H1 (cell line): ENCODE data around the gene ZKSCAN1. TPM values are rescaled to one million over a fixed set of nuclear protein-coding genes. Genes with fewer than 3 reads are reported as not detected.

Source experiments
- ATF3 ChIP-seq: IDR thresholded peaks from 2 replicates; pipeline ENCODE4 v1.6.1; 2011; ENCODE audit warnings: low read depth, mild to moderate bottlenecking, low read length; ENCODE audit not compliant: insufficient read depth
- BCL11A ChIP-seq, 2 experiments: IDR thresholded peaks; one replicate each; pipeline ENCODE4 v1.6.1; 2011; ENCODE audit warnings: low read depth in 2 of 2, low read length in 2 of 2, mild to moderate bottlenecking in 2 of 2
- CHD7 ChIP-seq: fragments of 300-600 bp; sonication (generic); IDR thresholded peaks from 2 replicates; pipeline ENCODE4 v1.7.1; 2012; ENCODE audit warnings: low read length, moderate library complexity, mild to moderate bottlenecking, inconsistent platforms; ENCODE audit not compliant: insufficient replicate concordance
- GTF2F1 ChIP-seq: IDR thresholded peaks from 2 replicates; pipeline ENCODE4 v1.6.1; 2012; ENCODE audit warnings: low read depth, low read length, improper control_type of control experiment, borderline replicate concordance
- JUND ChIP-seq: IDR thresholded peaks from 2 replicates; pipeline ENCODE4 v1.6.1; 2011; ENCODE audit warnings: mild to moderate bottlenecking, improper control_type of control experiment, low read length
- KDM5A ChIP-seq: fragments of 200-600 bp; IDR thresholded peaks from 2 replicates; pipeline ENCODE4 v1.7.1; 2012; ENCODE audit warnings: mild to moderate bottlenecking, low read length, inconsistent platforms, mixed read lengths
- PHF8 ChIP-seq: fragments of 200-600 bp; sonication (generic); conservative IDR thresholded peaks from 2 replicates; pipeline ENCODE4 v1.7.1; 2012; ENCODE audit warnings: low read depth, mild to moderate bottlenecking, inconsistent platforms, low read length, moderate library complexity
- SP4 ChIP-seq: IDR thresholded peaks from 2 replicates; pipeline ENCODE4 v1.6.1; 2012; ENCODE audit warnings: low read length, inconsistent platforms
- polyA plus RNA-seq, 7 experiments: library from polyadenylated mRNA; depleted of rRNA in 3 of 7; stranded (reverse) in 5 of 7; unstranded in 2 of 7; fragments of >200 nt in 5 of 7; fragments of 200-250 nt in 2 of 7; gene quantifications; 1 replicate in 5 of 7; 2 replicates in 1 of 7; 4 replicates in 1 of 7; pipeline versions ENCODE4 v1.2.1 to v1.2.3, GENCODE V29; 2011 to 2013; ENCODE audit warnings: missing spikeins in 2 of 7, mixed read lengths in 2 of 7
- total RNA-seq: library from RNA; stranded (reverse); fragmentation: NEBNext Ultra II Directional; extraction: Animal tissue kit (Norgen Biotek cat#: 25700); gene quantifications from 2 replicates; pipeline ENCODE4 v1.2.1, GENCODE V29; 2021

ZKSCAN1 gene
- total and polyA plus RNA-seq, 2 of the 8 experiments (the other 6 are each of a cell fraction or from before 2014, with no cell fraction given): 8.2 to 40.6 TPM

GRCh38 chr7:100015232-100016214 is at the start of gene ZKSCAN1 (continued):
- TF ChIP-seq CHD7 (no peak), SP4 (0 out of 2 replicates have a peak, but pooled peaks have one; percentile 17), BCL11A (IDR thresholded peaks at IDR 0.05; ENCODE audit: low read depth in 2 of 2, low read length in 2 of 2) (no peak), KDM5A (no peak), ATF3 (no peak), JUND (peak; percentile 92), PHF8 (no peak; the same call in none of the 2 replicates), GTF2F1 (peak; percentile 81)
